Activated CD4-positive, alpha-beta memory T cell treated with anti-CD3 and anti-CD28 coated beads for 36 hours (primary cell): ENCODE results near the gene FAM193A. TPM values are rescaled to one million over a fixed set of nuclear protein-coding genes. Genes with fewer than 3 reads are reported as not detected.

ENCODE experiments used
- CTCF ChIA-PET: fragments of 350-600 bp; sonication (Branson Sonifier 250); formaldehyde crosslinking; loops from one replicate; lab custom pipeline; 2021; ENCODE audit warnings: antibody characterized with exemption, inconsistent platforms; lab: Charles Lee
- POLR2A ChIA-PET: fragments of 350-600 bp; sonication (Branson Sonifier 250); formaldehyde crosslinking; loops from one replicate; lab custom pipeline; 2021; ENCODE audit warnings: antibody characterized with exemption; lab: Charles Lee
- DNase-seq: peaks from one replicate; pipeline ENCODE4 v3.0.0-alpha.2; 2020
- H3K27ac Mint-ChIP-seq: one replicate; pipeline ENCODE4 v1.8.0; 2021; ENCODE audit warnings: mixed read lengths
- H3K27me3 Mint-ChIP-seq: one replicate; pipeline ENCODE4 v1.8.0; 2021; ENCODE audit warnings: mixed read lengths
- H3K36me3 Mint-ChIP-seq: one replicate; pipeline ENCODE4 v1.8.0; 2021; ENCODE audit warnings: mixed read lengths
- H3K4me1 Mint-ChIP-seq: one replicate; pipeline ENCODE4 v1.8.0; 2021; ENCODE audit warnings: low read depth, mixed read lengths
- H3K4me3 Mint-ChIP-seq: one replicate; pipeline ENCODE4 v1.8.0; 2021; ENCODE audit warnings: mild to moderate bottlenecking, mixed read lengths
- H3K9me3 Mint-ChIP-seq: one replicate; pipeline ENCODE4 v1.8.0; 2021; ENCODE audit warnings: mixed read lengths
- intact Hi-C: fragments of 100-400 bp; cut with micrococcal nuclease; formaldehyde crosslinking; loops from one replicate; pipeline ENCODE4 v1.15.1; 2023
- total RNA-seq, 2 experiments: library from RNA; stranded (reverse); gene quantifications; one replicate each; pipeline ENCODE4 v1.2.3, GENCODE V29; 2021

The FAM193A gene
- total RNA-seq, 2 experiments from 2014 or later = 21.7 to 22.6 TPM

DNA sequence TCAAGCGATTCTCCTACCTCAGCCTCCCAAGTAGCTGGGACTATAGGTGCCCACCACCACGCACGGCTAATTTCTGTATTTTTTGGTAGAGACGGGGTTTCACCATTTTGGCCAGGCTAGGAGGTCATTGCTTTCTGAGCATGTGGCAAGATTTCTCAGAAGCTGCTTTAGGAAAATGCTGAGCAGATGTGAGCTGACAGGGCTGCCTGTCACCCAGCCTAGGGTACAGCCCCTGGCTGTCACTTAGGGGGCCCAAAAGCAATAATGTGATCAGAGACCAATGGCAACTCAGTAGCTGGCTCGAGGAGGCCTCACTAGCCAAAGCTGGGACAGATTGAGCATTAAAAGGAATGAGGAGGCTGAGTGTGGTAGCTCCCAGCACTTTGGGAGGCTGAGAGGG lies 154.9 kb downstream of the FAM193A start:
- Mint-ChIP-seq H3K9me3 (no peaks in the 10 kb centered on the region), H3K4me1 (peaks cover 25% of the 10 kb centered on the region), H3K27me3 (no peaks in the 10 kb centered on the region), H3K4me3 (no peak overlapping the region), H3K36me3 (peaks cover 45% of the 10 kb centered on the region), H3K27ac (peak overlapping the region; percentile 78)
- ChIA-PET POLR2A (interaction anchor here (2.1 kb wide), 1 partner anchor 55 kb away, joined by 6 read pairs; no protein-coding TSS in a partner anchor), CTCF (interaction anchor here (0.7 to 1.3 kb wide), 2 partner anchors 33 to 55 kb away, joined by 3 read pairs; no protein-coding TSS in a partner anchor)
- DNase-seq = no peak
- intact Hi-C loops = no loop called here

DNA sequence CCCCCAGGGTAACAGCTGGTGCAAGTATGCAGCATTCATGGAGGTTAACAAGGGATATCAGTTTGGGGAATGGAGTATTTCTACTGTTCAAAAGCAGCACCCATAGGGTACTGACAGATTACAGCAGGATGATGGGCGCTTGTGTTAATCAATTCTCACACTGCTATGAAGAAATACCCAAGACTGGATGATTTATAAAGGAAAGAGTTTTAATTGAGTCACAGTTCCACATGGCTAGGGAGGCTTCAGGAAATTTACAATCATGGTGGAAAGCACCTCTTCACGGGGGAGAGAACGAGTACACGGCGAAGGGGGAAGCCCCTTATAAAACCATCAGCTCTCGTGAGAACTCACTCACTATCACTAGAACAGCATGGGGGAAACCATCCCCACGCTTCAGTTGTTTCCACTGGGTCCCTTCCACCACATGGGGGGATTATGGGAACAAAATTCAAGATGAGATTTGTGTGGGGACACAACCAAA lies 155.5 kb downstream of the FAM193A start:
- Mint-ChIP-seq H3K4me3 (no peak overlapping the region), H3K4me1 (peaks cover 25% of the 10 kb centered on the region), H3K9me3 (no peaks in the 10 kb centered on the region), H3K27ac (peak overlapping the region; percentile 78), H3K27me3 (no peaks in the 10 kb centered on the region), H3K36me3 (peaks cover 50% of the 10 kb centered on the region)
- CTCF ChIA-PET = interaction anchor here (0.7 kb wide), 1 partner anchor 32 kb away, joined by 3 read pairs; no protein-coding TSS in a partner anchor
- POLR2A ChIA-PET = interaction anchor here (2.1 kb wide), 1 partner anchor 54 kb away, joined by 6 read pairs; no protein-coding TSS in a partner anchor
- DNase-seq = peak; percentile 66
- intact Hi-C loops = loop anchor here (1.0 kb wide), 1 partner anchor 54 kb away; no protein-coding TSS in a partner anchor

DNA sequence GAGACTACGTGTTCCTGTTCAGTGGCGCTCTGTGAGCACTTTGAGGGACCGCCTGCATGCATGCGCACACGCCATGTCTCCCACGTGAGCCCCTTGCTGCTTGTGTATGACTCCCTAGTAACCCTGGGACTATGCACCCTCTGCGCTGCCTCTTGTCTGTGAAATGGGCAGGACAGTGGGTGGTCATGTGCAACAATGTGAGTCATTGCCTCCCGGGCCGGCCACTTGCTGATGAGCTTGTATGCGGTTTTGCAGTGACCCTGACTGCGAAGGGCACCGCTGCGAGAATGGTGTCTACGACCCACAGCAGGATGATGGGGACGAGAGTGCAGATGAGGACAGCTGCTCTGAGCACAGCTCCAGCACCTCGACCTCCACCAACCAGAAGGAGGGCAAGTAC lies 158.2 kb downstream of the FAM193A start:
- ChIA-PET POLR2A (no interaction called here), CTCF (interaction anchor here (1.0 kb wide), 1 partner anchor 283 kb away, joined by 3 read pairs; no protein-coding TSS in a partner anchor)
- DNase-seq = no peak
- intact Hi-C loops = no loop called here
- no peak overlapping the region for H3K27ac Mint-ChIP-seq
- H3K4me1 Mint-ChIP-seq = peaks cover 31% of the 10 kb centered on the region
- H3K9me3 Mint-ChIP-seq = no peaks in the 10 kb centered on the region
- peaks cover 61% of the 10 kb centered on the region for H3K36me3 Mint-ChIP-seq
- no peak overlapping the region for H3K4me3 Mint-ChIP-seq
- no peaks in the 10 kb centered on the region for H3K27me3 Mint-ChIP-seq

DNA sequence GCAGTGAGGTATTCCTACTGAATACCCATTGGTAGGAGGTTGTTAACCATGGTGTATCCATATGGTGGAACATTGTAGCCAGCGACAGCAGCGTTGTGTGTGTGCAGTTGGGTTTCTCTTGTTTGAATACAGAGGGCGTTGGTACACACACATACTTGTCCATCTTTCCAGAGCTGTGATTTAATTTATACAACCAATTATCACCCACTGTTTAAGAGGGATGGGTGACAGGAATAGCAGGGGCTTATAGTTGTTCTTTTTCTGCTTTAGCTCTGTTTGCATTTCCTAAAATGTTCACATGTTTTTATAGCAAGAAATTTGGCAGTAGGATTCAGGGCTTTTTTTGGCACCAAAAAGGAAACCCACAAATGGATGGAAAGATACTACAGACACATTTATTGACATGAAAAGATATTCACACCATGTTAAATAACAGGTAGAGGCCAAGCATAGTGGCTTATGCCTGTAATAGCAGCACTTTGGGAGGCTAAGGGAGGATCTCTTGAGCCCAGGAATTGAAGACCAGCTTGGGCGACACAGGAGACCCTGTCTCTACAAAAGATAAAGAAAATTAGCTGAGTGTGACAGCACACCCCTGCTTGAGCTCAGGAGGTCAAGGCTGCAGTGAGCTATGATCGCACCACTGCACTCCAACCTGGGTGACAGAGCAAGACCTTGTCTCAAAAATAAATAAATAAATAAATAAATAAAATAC lies 159.1 kb downstream of the FAM193A start:
- intact Hi-C loops = no loop called here
- Mint-ChIP-seq H3K4me3 (no peak overlapping the region), H3K27me3 (no peaks in the 10 kb centered on the region), H3K36me3 (peaks cover 63% of the 10 kb centered on the region), H3K27ac (peak overlapping the region; percentile 8), H3K4me1 (peaks cover 25% of the 10 kb centered on the region), H3K9me3 (no peaks in the 10 kb centered on the region)
- POLR2A ChIA-PET = no interaction called here
- no peak for DNase-seq
- CTCF ChIA-PET = interaction anchor here (1.0 kb wide), 1 partner anchor 283 kb away, joined by 3 read pairs; no protein-coding TSS in a partner anchor

DNA sequence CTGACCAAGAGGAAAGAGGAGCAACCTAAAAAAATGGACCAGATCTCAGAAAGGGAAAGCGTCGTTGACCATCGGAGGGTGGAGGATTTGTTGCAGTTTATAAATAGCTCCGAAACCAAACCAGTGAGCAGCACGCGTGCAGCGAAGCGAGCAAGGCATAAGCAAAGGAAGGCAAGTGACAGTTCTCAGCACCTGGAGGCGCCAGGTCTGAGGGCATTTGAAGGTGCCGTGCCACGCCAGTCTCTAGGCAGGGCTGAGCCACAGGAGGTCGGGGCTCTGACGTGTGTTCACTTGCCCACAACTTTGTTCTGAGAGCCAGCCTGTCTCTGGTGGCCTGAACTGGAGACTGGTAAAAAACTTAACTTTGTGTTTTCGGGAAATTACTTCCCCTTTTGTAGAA lies 160.0 kb downstream of the FAM193A start:
- H3K36me3 Mint-ChIP-seq = peaks cover 63% of the 10 kb centered on the region
- ChIA-PET CTCF (no interaction called here), POLR2A (no interaction called here)
- H3K9me3 Mint-ChIP-seq = no peaks in the 10 kb centered on the region
- H3K4me3 Mint-ChIP-seq = no peak overlapping the region
- no peak for DNase-seq
- intact Hi-C loops = no loop called here
- H3K4me1 Mint-ChIP-seq = peaks cover 18% of the 10 kb centered on the region
- H3K27me3 Mint-ChIP-seq = no peaks in the 10 kb centered on the region
- no peak overlapping the region for H3K27ac Mint-ChIP-seq

DNA sequence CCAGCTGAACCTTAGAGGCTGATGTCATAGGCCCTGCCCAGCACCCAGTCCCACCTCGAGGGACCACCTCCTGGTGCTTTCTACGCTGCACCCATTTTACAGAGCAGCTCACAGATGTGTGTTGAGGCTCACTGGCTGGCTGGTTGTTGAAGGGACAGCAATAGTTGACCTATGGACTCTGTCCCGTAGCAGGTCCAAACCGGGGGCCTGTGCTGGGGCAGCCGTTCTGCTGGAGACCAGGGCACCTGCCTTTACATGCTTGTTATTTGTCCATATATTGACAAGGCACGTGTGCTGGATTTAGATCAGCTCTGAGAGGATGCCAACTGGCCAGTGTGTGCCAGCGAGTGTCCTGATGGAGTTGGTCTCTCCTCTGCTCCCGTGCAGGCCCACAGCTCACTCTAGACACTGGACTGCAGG lies 161.6 kb downstream of the FAM193A start:
- no peaks in the 10 kb centered on the region for H3K27me3 Mint-ChIP-seq
- H3K9me3 Mint-ChIP-seq = no peaks in the 10 kb centered on the region
- H3K27ac Mint-ChIP-seq = no peak overlapping the region
- no peak for DNase-seq
- ChIA-PET POLR2A (no interaction called here), CTCF (no interaction called here)
- intact Hi-C loops = no loop called here
- H3K4me1 Mint-ChIP-seq = peaks cover 6% of the 10 kb centered on the region
- no peak overlapping the region for H3K4me3 Mint-ChIP-seq
- peaks cover 66% of the 10 kb centered on the region for H3K36me3 Mint-ChIP-seq

DNA sequence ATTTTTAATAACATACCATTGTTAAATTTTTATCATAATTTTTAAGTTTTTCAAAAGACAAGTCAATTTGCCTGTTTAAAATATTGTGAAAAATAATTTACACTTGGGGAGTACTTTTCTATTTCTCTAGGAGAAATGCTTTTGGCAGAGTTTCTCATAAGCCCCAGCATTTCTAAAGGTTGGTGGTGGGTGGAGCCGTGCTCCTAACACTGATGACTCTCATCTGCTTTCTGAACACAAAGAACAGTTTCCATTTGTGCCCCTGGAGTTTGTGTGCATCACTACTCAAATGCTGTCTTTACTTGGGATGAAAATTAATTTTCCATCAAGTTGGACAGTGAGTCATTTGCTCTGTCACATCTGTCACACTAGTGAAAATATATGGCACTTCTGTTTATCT lies 162.1 kb downstream of the FAM193A start:
- Mint-ChIP-seq H3K4me3 (no peak overlapping the region), H3K27me3 (no peaks in the 10 kb centered on the region), H3K27ac (peak overlapping the region; percentile 34), H3K36me3 (peaks cover 66% of the 10 kb centered on the region), H3K4me1 (peaks cover 6% of the 10 kb centered on the region), H3K9me3 (no peaks in the 10 kb centered on the region)
- ChIA-PET POLR2A (no interaction called here), CTCF (no interaction called here)
- intact Hi-C loops = no loop called here
- no peak for DNase-seq

DNA sequence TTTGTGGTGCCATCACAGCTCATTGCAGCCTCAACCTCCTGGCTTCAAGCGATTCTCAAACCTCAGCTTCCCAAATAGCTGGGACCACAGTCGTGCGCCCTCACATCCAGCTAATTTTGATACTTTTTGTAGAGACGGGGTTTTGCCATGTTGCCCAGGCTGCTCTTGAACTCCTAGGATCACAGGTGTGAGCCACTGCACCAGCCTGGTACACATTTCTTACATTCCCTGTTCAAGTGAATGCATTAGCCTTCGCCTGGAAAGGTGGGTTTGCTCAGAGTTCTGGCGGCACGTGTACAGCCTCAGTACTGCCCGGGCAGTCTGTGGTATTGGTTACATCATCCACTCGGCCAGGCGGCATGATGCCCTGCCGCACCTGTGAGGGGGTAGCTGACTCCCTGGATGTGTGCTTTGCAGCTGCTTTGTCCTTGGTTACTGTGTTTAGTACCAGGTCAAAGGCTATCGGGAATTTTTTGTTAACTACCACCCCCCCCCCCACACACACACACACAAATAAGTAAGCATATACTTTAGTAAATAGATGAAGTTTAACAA lies 162.6 kb downstream of the FAM193A start:
- no peaks in the 10 kb centered on the region for H3K27me3 Mint-ChIP-seq
- H3K36me3 Mint-ChIP-seq = peaks cover 61% of the 10 kb centered on the region
- no peak for DNase-seq
- intact Hi-C loops = no loop called here
- peaks cover 6% of the 10 kb centered on the region for H3K4me1 Mint-ChIP-seq
- POLR2A ChIA-PET = no interaction called here
- H3K4me3 Mint-ChIP-seq = no peak overlapping the region
- CTCF ChIA-PET = no interaction called here
- peak overlapping the region; percentile 18 for H3K27ac Mint-ChIP-seq
- no peaks in the 10 kb centered on the region for H3K9me3 Mint-ChIP-seq

DNA sequence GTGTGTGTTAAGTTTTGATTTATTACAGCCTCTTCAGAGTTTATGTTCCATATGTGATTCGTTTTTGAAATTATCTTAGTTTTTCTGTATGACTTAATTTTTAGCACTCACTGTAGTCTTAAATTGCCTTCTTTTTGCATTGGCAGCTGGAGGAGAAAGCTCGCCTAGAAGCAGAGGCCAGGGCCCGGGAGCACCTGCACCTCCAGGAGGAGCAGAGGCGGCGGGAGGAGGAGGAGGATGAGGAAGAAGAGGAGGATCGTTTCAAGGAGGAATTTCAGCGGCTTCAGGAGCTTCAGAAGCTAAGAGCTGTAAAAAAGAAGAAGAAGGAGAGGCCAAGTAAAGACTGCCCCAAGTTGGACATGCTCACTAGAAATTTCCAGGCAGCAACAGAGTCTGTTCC lies 163.1 kb downstream of the FAM193A start:
- CTCF ChIA-PET = no interaction called here
- peaks cover 6% of the 10 kb centered on the region for H3K4me1 Mint-ChIP-seq
- peak overlapping the region; percentile 8 for H3K27ac Mint-ChIP-seq
- no peak for DNase-seq
- POLR2A ChIA-PET = no interaction called here
- H3K27me3 Mint-ChIP-seq = no peaks in the 10 kb centered on the region
- H3K36me3 Mint-ChIP-seq = peaks cover 59% of the 10 kb centered on the region
- H3K4me3 Mint-ChIP-seq = no peak overlapping the region
- no peaks in the 10 kb centered on the region for H3K9me3 Mint-ChIP-seq
- intact Hi-C loops = no loop called here

DNA sequence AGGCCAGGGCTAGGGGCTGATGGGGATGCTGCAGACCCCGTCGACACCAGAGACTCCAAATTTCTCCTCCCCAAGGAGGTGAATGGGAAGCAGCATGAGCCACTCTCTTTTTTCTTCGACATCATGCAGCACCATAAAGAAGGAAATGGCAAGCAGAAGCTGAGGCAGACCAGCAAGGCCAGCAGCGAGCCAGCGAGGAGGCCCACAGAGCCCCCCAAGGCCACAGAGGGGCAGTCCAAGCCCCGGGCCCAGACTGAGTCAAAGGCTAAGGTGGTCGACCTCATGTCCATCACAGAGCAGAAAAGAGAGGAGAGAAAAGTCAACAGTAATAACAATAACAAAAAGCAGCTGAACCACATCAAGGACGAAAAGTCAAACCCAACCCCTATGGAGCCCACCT lies 163.6 kb downstream of the FAM193A start:
- H3K27ac Mint-ChIP-seq = no peak overlapping the region
- CTCF ChIA-PET = no interaction called here

DNA sequence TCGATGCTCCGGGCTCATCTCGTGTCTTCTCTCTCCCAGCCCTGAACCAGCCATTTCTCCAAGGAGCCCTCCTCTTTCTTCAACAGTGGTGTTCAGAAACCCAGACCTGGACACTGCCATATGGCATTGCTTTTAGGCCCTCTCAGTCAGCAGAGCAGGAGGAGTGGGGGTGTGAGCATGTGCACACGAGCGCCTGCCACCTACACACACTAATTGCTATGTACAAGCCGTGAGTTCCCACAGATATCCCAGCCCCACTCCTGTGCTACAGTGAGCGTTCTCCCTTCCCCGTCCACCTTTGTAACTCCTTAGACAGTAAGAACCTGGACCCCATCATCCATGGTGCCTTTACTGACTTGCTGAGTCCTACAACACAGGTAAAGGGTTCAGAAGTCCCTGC lies 165.9 kb downstream of the FAM193A start:
- CTCF ChIA-PET = no interaction called here
- Mint-ChIP-seq H3K27me3 (no peaks in the 10 kb centered on the region), H3K36me3 (peaks cover 43% of the 10 kb centered on the region)

More for the DNA sequence above, 163.6 kb downstream of the FAM193A start:
- H3K36me3 Mint-ChIP-seq = peaks cover 54% of the 10 kb centered on the region
- intact Hi-C loops = no loop called here
- no peaks in the 10 kb centered on the region for H3K27me3 Mint-ChIP-seq
- H3K9me3 Mint-ChIP-seq = no peaks in the 10 kb centered on the region
- H3K4me3 Mint-ChIP-seq = no peak overlapping the region
- no peak for DNase-seq
- POLR2A ChIA-PET = no interaction called here
- peaks cover 6% of the 10 kb centered on the region for H3K4me1 Mint-ChIP-seq

DNA sequence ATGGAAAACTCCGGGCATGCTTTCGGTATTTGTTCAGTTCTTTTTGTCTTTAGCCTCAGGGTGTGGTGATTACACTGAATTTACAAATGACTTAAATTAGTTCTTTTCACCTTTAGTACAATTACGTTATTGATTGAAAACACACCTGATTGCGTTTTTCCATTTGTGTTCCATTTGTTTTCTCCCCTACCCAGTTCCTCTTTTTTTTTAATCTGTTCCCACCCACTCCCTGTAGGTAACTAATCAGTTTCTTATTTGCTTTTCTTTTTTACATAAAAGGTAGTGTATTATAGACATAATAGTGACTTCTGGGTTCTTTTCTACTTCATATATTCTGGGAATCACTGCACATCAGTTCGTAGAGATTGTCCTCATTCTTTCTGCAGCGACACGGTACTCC lies 166.3 kb downstream of the FAM193A start:
- no peak overlapping the region for H3K4me3 Mint-ChIP-seq
- CTCF ChIA-PET = no interaction called here

More for the DNA sequence above, 165.9 kb downstream of the FAM193A start:
- Mint-ChIP-seq H3K4me1 (peaks cover 6% of the 10 kb centered on the region), H3K27ac (no peak overlapping the region), H3K9me3 (no peaks in the 10 kb centered on the region), H3K4me3 (no peak overlapping the region)
- POLR2A ChIA-PET = no interaction called here
- intact Hi-C loops = no loop called here
- no peak for DNase-seq

More for the DNA sequence above, 166.3 kb downstream of the FAM193A start:
- POLR2A ChIA-PET = no interaction called here
- no peak for DNase-seq
- Mint-ChIP-seq H3K4me1 (peaks cover 6% of the 10 kb centered on the region), H3K27me3 (no peaks in the 10 kb centered on the region), H3K36me3 (peaks cover 43% of the 10 kb centered on the region), H3K27ac (no peak overlapping the region), H3K9me3 (no peaks in the 10 kb centered on the region)
- intact Hi-C loops = no loop called here
